GM12874 (cell line): ENCODE measurements around the gene BUD23.

Experiments used
- CTCF ChIP-seq: IDR thresholded peaks from 2 replicates; pipeline ENCODE4 v1.5.1; 2011; ENCODE audit warnings: low read depth, mild to moderate bottlenecking, control low read depth, low read length, moderate library complexity; ENCODE audit not compliant: insufficient read depth

Gene BUD23

DNA sequence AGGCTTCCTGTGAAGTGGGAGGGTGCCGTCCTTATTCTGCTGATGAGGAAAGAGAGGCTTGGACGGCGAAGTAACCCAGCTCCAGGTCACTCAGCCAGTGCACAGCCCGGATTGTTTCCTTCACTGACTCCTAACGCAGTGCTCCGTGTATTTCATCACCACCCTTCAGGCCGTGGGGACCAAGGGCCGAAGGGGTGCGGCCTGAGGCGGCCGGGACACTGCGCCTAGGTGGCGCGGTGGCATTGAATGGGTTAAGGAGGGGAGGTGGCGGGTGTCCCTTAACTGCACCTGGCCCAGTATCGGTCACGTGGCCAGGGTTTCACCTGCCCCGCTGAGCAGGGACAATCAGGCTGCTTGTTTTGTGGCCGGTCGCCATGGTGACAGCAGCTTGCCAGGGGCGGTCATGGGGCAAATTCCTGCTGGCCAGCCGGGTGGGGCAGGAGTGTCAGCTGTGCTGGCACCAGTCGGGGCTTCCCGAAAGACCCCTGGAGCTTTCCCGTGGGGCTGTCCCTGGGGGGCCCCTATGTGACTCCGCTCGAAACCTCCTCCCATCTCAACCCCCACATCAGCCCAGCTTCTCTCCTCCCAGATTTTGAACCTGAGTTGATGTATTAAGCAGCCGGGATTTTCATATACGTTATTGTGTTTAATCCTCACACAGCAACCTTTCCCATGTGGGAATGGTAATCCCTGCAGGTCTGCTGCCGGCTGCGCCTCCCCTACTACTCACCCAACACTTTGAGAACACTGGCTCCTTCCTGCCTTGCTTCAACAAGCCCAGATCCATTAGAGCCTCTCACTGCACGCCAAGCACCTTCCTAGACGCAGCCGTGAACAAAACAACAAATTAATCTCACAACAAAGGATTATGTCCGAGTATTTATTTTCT, 59.6 kb downstream of the BUD23 start:
- TF ChIP-seq CTCF, result no peak

GRCh38 chr7:73746378-73746777, 63.0 kb downstream of the BUD23 start:
- TF ChIP-seq CTCF, result no peak
